ENCODE measurements around the gene OR6Q1.
"Not testable (repeated sequence)": the region's sequence is repeated elsewhere in the genome, so short reads cannot be mapped to it uniquely, and the experiment has no call there.

The OR6Q1 gene, protein sequence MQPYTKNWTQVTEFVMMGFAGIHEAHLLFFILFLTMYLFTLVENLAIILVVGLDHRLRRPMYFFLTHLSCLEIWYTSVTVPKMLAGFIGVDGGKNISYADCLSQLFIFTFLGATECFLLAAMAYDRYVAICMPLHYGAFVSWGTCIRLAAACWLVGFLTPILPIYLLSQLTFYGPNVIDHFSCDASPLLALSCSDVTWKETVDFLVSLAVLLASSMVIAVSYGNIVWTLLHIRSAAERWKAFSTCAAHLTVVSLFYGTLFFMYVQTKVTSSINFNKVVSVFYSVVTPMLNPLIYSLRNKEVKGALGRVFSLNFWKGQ

DNA sequence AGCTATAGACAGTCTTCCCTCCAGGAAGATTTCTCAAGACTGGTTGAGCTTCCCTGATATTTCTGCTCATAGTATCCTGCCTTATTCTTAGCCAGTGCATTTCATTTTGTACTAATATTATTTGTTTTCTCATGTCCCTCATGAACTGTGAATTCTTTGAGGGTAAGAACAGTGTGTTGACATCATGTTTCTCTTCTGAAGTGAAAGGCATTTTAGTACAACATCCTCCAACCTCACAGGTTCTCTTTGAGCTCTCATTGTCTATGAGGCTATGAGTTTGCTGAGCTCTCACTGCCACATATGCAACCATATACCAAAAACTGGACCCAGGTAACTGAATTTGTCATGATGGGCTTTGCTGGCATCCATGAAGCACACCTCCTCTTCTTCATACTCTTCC is at the start of gene OR6Q1:
Gene OR6Q1 (plus strand): TSS at position 301 of the 400 bp plus-strand sequence. CDS start 0 bp downstream, at position 301.
- in situ Hi-C loops (cut with HindIII; ENCODE audit: low sequenced_read_pairs): no loop called here

DNA sequence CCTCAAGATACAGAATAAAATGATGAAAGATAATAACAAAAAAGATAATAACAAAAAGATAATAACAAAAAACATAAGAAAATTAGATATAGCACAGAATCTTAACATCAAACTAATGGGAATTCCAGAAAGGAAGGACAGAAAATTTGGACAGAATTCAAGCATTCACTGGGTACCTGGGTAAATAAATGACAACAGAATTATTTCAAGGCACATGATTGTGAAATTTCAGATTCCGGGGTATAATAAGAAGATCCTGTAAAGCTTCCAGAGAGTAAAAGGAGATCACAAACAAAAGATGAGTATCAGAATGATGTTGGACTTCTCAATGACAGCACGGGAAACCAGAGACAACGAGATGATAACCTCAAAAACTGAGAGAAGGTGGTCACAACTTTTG is 49.2 kb upstream of the OR6Q1 start:
- in situ Hi-C loops (cut with HindIII; ENCODE audit: low sequenced_read_pairs): loop anchor here (5.0 kb wide), 1 partner anchor 39 kb away; no protein-coding TSS in a partner anchor

DNA sequence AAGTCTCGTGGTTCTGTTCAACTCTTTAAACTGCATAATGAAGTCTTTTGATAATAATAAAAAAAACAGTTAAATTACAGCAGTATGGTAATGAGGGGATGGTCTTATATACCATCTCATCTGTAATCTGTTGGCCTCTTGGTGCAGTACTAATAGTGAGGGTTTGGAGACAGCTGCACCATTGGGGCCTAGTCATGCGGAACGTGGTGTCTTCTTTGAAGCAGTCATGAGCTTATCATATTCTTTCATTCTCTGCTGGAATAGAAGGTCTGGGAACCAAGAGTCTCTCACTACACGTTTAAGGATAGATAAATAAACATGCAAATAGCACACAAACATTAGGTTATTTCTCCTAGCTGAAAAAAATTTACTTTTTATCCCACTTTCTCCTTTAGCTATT is 48.0 kb upstream of the OR6Q1 start:
- in situ Hi-C loops (cut with HindIII; ENCODE audit: low sequenced_read_pairs): loop anchor here (5.0 kb wide), 1 partner anchor 40 kb away; no protein-coding TSS in a partner anchor

DNA sequence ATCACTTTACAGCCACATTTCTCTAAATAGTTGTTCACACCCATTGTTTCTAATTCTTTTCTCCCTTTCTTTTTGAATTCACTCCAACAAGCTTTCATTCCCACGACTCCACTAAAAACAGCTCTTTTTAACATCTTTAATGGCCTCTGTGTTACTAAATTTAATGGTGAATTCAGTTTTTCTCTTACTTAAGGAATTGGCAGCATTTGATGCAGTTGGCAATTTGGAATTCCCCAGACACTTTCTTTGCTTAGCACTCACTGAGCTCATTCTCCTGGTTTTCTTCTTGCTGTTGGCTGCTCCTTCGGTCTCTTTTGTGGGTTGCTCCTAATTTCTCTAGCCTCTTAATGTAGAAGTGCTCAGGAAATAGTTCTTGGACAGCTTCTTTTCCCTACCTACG is 47.6 kb upstream of the OR6Q1 start:
- in situ Hi-C loops (cut with HindIII; ENCODE audit: low sequenced_read_pairs): loop anchor here (5.0 kb wide), 1 partner anchor 41 kb away; no protein-coding TSS in a partner anchor

DNA sequence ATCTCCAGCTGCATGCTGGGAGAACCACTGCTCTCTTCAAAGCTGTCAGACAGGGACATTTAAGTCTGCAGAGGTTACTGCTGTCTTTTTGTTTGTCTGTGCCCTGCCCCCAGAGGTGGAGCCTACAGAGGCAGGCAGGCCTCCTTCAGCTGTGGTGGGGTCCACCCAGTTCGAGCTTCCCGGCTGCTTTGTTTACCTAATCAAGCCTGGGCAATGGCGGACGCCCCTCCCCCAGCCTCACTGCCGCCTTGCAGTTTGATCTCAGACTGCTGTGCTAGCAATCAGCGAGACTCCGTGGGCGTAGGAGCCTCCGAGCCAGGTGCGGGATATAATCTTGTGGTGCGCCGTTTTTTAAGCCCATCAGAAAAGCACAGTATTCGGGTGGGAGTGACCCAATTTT is 31.2 kb upstream of the OR6Q1 start:
- in situ Hi-C loops (cut with HindIII; ENCODE audit: low sequenced_read_pairs): not testable (repeated sequence)

DNA sequence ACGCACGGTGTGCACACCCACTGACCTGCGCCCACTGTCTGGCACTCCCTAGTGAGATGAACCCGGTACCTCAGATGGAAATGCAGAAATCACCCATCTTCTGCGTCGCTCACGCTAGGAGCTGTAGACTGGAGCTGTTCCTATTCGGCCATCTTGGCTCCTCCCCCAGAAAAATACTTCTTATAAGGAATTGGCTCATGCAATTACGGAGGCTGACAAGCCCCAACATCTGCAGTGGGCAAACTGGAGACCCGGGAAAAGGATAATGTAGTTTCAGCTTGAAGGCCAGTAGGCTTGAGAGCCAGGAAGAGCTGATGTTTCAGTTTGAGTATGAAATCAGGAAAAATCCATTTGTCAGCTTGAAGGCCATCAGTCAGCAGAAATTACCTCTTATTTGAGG is 30.7 kb upstream of the OR6Q1 start:
- in situ Hi-C loops (cut with HindIII; ENCODE audit: low sequenced_read_pairs): not testable (repeated sequence)

DNA sequence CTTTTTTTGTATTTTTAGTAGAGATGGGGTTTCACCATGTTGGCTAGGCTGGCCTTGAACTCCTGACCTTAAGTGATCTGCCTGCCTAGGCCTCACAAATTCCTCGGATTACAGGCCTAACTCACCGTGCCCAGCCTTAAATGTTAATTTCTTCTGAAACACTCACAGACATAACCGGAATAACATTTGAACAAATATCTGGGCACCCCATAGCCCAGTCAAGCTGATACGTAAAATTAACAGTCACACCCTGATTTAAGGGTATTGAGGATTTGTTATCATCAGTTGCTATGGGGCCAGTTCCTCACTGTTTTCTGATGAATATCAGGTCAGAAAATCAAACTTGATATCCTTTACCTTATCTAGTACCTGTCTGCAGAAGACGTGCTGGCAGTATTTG is 30.1 kb upstream of the OR6Q1 start:
- in situ Hi-C loops (cut with HindIII; ENCODE audit: low sequenced_read_pairs): no loop called here

DNA sequence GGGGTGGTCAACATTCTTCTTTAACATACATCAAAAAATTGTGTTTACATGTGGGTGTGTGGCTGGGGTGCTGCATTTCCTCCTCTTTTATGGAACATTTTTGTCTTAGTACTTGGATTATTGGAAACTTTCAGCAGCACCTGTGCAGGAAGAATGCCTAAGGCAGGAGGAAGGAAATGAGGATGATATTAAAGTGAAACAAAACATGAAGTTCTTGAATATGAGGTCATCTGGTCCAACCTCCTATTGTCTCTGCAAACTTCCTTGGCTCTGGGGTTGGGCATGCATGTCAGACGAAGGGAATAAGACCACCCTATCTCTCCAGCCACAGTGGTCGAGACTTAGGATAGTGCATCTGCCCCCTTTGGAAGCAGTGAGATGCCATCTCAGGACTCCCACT is 27.7 kb upstream of the OR6Q1 start:
- in situ Hi-C loops (cut with HindIII; ENCODE audit: low sequenced_read_pairs): no loop called here

DNA sequence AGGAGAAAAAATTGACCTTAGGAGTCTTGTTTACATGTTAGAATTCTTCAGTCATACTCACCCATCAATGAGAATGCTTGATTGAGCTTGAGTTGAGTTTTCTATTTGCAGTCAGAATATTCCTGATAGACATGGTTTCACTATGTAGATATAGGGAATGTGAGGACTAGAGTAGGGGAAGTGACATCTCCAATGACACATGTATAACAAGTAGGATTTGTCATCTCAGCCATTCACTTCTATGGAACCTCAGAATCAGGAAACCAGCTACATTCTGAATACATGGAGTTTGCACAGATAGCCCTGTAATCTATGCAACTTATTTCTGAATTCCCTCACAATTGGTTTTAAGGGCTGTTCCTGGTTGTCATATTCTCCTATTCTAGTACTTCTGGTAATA is 27.2 kb upstream of the OR6Q1 start:
- in situ Hi-C loops (cut with HindIII; ENCODE audit: low sequenced_read_pairs): no loop called here

DNA sequence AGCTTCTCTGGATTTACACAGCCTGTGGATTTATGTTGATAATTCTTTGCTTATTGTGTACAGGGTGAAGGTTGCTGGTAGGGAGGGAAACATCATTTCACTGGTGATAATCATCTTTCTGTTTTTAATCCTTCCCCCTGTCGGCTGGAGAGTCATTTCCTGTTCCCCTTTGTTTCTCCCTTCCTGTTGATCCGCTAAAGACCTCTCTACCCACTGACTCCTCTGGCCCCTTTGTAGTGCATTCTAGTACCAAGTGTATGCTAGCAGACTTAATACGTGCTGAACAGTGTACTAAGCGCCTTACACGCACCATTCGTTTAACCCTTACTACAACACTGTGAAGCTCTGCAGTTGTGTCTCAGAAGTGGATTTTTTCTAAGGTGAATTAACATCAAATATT is 26.1 kb upstream of the OR6Q1 start:
- in situ Hi-C loops (cut with HindIII; ENCODE audit: low sequenced_read_pairs): no loop called here

DNA sequence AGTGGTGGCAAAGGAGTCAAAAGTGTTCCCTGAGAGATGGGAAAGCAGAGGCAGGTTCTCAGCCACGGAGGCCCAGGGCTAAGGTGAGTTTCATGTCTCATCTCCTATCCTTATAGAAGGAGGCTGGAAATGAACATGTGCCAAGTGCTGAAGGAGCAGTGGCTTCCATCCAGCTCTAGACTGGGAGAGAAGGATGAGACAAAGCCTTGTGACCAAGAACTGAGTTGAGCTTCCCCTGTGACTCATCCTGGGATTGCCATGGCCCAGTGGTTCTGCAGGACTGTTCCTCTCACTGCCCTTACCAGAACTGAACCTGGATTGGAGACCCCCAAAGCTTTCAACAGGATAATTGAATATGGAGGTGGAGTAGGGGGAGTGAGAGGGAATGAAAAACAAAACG is 23.8 kb upstream of the OR6Q1 start:
- in situ Hi-C loops (cut with HindIII; ENCODE audit: low sequenced_read_pairs): no loop called here

DNA sequence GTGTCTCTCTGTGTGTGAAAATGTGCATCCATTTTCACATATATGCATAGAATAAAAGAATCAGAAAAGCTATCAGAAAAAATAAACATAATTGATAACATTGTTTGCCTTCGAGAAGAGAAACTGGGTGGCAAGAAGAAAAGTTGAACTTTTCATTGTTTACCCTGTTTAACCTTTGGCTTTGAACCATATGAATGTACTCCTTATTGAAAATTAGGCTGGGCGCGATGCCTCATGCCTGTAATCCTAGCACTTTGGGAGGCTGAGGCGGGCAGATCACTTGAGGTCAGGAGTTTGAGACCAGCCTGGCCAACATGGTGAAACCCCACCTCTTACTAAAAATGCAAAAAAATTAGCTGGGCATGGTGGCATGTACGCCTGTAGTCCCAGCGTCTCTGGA is 19.0 kb upstream of the OR6Q1 start:
- in situ Hi-C loops (cut with HindIII; ENCODE audit: low sequenced_read_pairs): no loop called here

DNA sequence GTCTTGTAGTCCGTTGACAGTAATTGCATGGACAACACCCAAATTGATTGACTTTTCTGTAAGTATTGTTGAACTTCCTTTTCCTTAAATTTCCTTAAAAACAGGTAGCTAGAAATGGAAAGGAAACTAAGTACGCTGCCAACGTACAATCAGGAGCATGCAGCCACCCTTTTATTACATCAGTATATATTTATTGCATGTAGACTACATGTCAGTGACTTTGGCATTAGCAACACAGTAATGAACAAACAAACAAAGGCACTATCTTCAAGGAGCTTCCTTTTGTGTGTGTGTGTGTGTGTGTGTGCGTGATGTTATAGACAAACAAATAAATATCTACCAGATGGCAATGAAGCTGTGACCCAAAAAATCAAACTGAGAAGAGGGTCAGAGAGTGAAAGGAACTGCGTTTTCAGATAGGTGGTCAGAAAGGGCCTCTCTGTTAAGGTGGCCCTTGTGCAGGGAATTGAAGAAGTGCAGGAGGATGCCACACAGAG is 7.3 kb upstream of the OR6Q1 start, which contains the start of gene OR9Q1:
Gene OR9Q1 (plus strand): TSS at position 447 of the 497 bp plus-strand sequence. CDS start 155,564 bp downstream, outside the sequence.
- in situ Hi-C loops (cut with HindIII; ENCODE audit: low sequenced_read_pairs): no loop called here

DNA sequence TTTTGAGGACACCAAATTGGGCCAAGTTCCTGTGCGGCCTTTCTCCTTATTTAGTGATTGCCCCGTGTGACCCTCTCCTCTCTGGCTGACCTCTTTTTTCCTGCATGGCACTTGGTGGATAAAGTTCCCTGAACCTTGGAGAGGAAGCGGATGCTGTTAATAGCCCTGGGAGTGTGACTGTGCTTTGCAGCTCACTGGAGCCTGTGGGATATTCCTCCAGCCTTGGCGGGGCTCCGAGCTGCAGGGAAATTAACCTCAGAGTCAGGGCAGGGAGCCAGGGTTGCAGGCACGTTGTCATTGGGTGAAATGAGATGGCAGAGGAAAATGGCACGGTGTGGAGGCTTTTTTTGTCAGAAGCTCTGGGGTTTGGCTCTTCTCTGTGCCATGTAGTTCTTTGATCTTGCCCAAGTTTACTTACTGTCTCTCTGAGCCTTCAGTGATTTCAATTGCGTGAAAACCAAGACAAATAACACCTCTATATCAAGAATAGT is 6.1 kb upstream of the OR6Q1 start:
- in situ Hi-C loops (cut with HindIII; ENCODE audit: low sequenced_read_pairs): no loop called here

DNA sequence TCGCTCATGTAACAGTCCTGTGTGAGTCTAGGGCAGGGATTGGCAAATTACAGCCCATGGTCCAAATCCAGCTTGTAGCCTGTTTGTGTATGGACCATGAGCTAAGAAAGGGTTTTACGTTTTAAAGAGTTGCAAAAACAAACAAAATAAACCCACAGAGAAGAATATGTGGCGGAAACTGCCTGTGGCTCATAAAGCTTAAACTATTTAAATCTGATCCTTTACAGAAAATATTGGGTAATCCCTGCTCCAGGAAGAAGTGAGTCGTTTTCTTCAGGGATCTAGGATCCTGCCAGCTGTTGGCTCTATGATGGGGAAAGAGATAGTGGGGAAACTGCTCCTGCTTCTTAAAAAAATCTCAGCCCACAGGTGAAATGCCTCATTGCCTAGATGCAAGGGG is 3.4 kb upstream of the OR6Q1 start:
- in situ Hi-C loops (cut with HindIII; ENCODE audit: low sequenced_read_pairs): no loop called here

DNA sequence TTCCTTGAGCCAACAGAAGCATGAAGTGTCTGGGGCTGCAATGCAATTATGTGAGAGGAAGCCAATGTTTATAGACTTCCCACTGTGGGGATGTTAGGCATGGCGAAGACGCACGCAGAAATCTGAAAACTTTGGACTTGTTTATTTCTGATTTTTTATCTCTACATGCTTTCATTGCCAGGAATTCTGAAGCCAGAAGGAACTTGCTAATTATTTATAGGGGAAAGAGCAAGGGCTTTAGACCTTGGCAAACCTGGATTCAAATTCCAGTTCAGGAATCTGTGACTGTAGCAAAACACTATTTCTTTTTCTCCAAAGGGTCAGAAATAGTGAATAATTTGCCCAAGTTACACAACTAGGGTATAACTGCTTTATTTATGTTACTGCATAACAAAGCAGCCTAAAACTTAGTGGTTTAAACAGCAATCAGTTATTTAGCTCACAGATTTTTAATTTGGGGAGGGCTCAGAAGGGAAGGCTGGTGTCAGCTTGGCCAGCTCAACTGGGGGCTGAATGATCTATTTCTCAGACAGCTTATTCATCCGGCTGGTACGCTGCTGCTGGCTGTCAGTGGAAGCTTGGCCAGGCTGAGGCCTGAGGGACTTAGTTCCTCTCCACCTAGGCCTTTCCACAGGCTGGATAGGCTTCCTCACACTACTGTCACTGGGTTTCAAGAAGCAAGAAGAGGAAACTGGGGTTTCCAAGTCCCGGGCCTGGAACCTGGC is 1.9 kb upstream of the OR6Q1 start:
- in situ Hi-C loops (cut with HindIII; ENCODE audit: low sequenced_read_pairs): no loop called here

DNA sequence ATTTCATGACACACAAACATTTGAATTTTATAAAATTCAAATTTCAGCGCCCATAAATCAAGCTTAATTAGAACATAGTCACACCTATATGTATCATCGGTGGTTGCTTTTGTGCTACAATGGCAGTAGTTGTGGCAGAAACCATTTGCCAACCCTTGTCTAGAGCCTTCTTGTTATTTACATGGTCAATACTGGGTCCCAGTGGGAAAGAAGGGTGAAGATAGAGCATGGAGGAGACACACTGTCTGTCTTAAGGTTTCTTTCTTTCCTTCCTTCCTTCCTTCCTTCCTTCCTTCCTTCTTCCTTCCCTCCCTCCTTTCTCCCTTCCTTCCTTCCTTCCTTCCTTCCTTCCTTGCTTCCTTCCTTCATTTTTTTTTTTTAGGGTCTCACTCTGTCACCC is 3.7 kb downstream of the OR6Q1 start:
- in situ Hi-C loops (cut with HindIII; ENCODE audit: low sequenced_read_pairs): no loop called here

DNA sequence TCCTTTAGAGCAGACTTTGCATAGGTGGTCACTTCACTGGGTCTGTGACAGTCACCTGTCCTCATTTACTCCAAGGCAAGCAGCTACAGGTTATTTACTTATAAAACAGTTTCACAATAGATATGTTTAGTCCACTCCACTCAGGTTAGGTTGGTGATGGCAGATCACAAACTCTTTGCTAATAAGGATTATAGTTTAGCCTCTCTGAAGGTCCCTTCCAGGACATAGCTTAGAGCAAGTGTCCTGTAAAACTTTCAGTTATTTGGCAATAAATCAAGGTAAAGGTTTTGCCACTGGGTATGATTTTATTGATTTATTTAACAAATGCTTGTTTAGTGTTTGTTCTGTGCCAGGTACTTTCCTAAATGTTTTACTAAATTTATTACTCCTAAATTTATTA is 8.8 kb downstream of the OR6Q1 start:
- in situ Hi-C loops (cut with HindIII; ENCODE audit: low sequenced_read_pairs): no loop called here

DNA sequence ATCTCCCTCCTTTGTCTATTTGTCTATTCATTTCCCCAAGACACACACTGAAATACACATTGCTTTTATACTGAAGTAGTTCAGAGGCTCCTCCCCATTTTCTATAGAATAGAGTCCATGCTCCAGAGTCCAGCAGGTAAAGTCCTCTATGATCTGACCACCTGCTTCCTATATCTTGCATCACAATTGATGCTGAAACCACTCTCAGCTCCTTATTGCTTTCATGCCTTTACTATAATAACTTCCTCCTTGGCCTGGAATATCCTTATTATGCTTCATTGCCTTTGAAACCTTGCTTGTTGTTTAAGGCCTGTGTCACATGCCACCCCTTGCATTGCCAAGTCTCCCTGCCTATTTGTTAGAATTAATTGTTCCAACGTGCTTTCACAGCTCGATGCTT is 12.6 kb downstream of the OR6Q1 start:
- in situ Hi-C loops (cut with HindIII; ENCODE audit: low sequenced_read_pairs): no loop called here

DNA sequence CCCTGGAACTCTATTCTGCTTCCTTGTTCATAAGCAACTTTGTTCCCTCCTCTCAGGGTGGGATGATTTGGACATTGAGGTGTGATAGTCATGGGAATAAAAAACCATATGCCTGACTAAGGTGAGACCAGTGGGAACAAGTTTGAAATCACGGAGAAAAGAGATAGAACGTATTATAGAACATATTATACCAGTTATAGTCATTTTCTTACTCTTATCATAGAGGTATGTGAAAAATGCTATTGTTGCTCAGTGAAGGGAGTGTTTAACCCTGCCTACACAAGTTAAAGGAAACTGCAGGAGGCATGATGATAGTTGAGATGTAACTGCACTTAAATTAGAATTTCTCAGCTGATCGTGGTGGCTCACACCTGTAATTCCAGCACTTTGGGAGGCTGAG is 15.5 kb downstream of the OR6Q1 start:
- in situ Hi-C loops (cut with HindIII; ENCODE audit: low sequenced_read_pairs): no loop called here

DNA sequence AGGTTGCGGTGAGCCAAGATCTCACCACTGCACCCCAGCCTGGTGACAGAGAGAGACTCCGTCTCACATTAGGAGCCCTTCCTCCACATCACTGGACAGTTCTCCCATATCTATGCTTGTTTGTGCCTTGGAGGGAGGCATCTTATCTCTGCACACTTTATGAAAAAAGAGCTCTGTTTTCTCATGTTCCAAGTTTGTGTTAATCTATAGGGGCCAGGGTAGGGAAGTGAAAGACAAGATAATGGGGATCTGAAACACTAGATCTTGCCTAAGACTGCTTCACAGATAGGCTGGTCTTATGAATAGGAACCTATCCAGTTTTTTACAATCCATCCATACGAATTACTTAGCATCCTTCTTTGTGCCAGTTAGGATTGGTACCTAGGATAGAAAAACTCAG is 17.1 kb downstream of the OR6Q1 start:
- in situ Hi-C loops (cut with HindIII; ENCODE audit: low sequenced_read_pairs): no loop called here

Data from endothelial cell of hepatic sinusoid (primary cell).